Muscle layer of colon (tissue), 2 donors: ENCODE results near the gene ITSN1.
"Not testable (repeated sequence)": the region's sequence is repeated elsewhere in the genome, so short reads cannot be mapped to it uniquely, and the experiment has no call there.

ENCODE experiments used
- H3K27ac ChIP-seq: one replicate; pipeline ENCODE4 v1.7.0; 2013; ENCODE audit warnings: low read depth, mild to moderate bottlenecking, low read length, moderate library complexity
- H3K27me3 ChIP-seq, 2 donors: one replicate each; pipeline ENCODE4 v1.7.0; 2013; ENCODE audit warnings: low read length in 2 of 2, mild to moderate bottlenecking in 2 of 2; ENCODE audit not compliant: insufficient read depth in 2 of 2, control insufficient read depth in 1 of 2
- H3K36me3 ChIP-seq: one replicate; pipeline ENCODE4 v1.7.0; 2013; ENCODE audit warnings: mild to moderate bottlenecking, low read length; ENCODE audit not compliant: insufficient read depth
- H3K4me1 ChIP-seq: one replicate; pipeline ENCODE4 v1.7.0; 2013; ENCODE audit warnings: mild to moderate bottlenecking, low read length; ENCODE audit not compliant: insufficient read depth
- H3K4me3 ChIP-seq, 2 donors: one replicate each; pipeline ENCODE4 v1.7.0; 2013; ENCODE audit warnings: low read length in 2 of 2, low read depth in 1 of 2, mild to moderate bottlenecking in 1 of 2, moderate library complexity in 1 of 2
- H3K9ac ChIP-seq: one replicate; pipeline ENCODE4 v1.7.0; 2013; ENCODE audit warnings: low read length
- H3K9me3 ChIP-seq: one replicate; pipeline ENCODE4 v1.7.0; 2013; ENCODE audit warnings: mild to moderate bottlenecking, low read length
- donor health status: abdominal sarcoma.
- donor health status: Adenocarcinoma of cecum.

The ITSN1 gene

GRCh38 chr21:33667636-33668035 is 25.3 kb downstream of the ITSN1 start:
- Histone ChIP-seq H3K4me3 (no peak overlapping the region), H3K9ac (no peak overlapping the region), H3K36me3 (no peaks in the 10 kb centered on the region)

GRCh38 chr21:33668180-33668579 is 25.9 kb downstream of the ITSN1 start:
- no peaks in the 10 kb centered on the region for H3K36me3 ChIP-seq
- no peak overlapping the region for H3K9ac ChIP-seq
- H3K27ac ChIP-seq: no peak overlapping the region
- no peaks in the 10 kb centered on the region for H3K27me3 ChIP-seq
- H3K9me3 ChIP-seq: no peaks in the 10 kb centered on the region
- no peak overlapping the region for H3K4me3 ChIP-seq
- peaks cover 6% of the 10 kb centered on the region for H3K4me1 ChIP-seq

More at GRCh38 chr21:33667636-33668035, 25.3 kb downstream of the ITSN1 start:
- Histone ChIP-seq H3K27ac (no peak overlapping the region), H3K27me3 (no peaks in the 10 kb centered on the region), H3K4me1 (peaks cover 6% of the 10 kb centered on the region), H3K9me3 (no peaks in the 10 kb centered on the region)

GRCh38 chr21:33668620-33669019 is 26.3 kb downstream of the ITSN1 start:
- Histone ChIP-seq H3K36me3 (no peaks in the 10 kb centered on the region), H3K9ac (no peak overlapping the region), H3K4me1 (peaks cover 6% of the 10 kb centered on the region), H3K9me3 (no peaks in the 10 kb centered on the region), H3K27me3 (no peaks in the 10 kb centered on the region), H3K4me3 (no peak overlapping the region), H3K27ac (no peak overlapping the region)

GRCh38 chr21:33670076-33670978 is 28.0 kb downstream of the ITSN1 start:
- Histone ChIP-seq H3K4me1 (peaks cover 6% of the 10 kb centered on the region), H3K27ac (no peak overlapping the region), H3K9ac (no peak overlapping the region), H3K4me3 (no peak overlapping the region), H3K36me3 (no peaks in the 10 kb centered on the region), H3K9me3 (no peaks in the 10 kb centered on the region), H3K27me3 (no peaks in the 10 kb centered on the region)

GRCh38 chr21:33673473-33673872 is 31.2 kb downstream of the ITSN1 start:
- H3K9ac ChIP-seq: no peak overlapping the region
- H3K36me3 ChIP-seq: no peaks in the 10 kb centered on the region
- H3K9me3 ChIP-seq: no peaks in the 10 kb centered on the region
- H3K4me3 ChIP-seq: no peak overlapping the region
- H3K27me3 ChIP-seq: no peaks in the 10 kb centered on the region
- H3K4me1 ChIP-seq: no peaks in the 10 kb centered on the region
- no peak overlapping the region for H3K27ac ChIP-seq

GRCh38 chr21:33674226-33674625 is 31.9 kb downstream of the ITSN1 start:
- Histone ChIP-seq H3K4me1 (no peaks in the 10 kb centered on the region), H3K27me3 (no peaks in the 10 kb centered on the region), H3K4me3 (no peak overlapping the region), H3K9me3 (no peaks in the 10 kb centered on the region), H3K36me3 (no peaks in the 10 kb centered on the region), H3K27ac (no peak overlapping the region), H3K9ac (no peak overlapping the region)

- H3K9ac ChIP-seq, H3K27me3 ChIP-seq, H3K36me3 ChIP-seq, H3K9me3 ChIP-seq, H3K4me3 ChIP-seq, H3K4me1 ChIP-seq, H3K27ac ChIP-seq: not testable (repeated sequence)
Measured at GRCh38 chr21:33676666-33677065, 34.4 kb downstream of the ITSN1 start.

GRCh38 chr21:33677450-33677849 is 35.1 kb downstream of the ITSN1 start:
- Histone ChIP-seq H3K27me3 (no peaks in the 10 kb centered on the region), H3K36me3 (no peaks in the 10 kb centered on the region), H3K4me1 (no peaks in the 10 kb centered on the region), H3K9ac (no peak overlapping the region), H3K27ac (no peak overlapping the region), H3K4me3 (no peak overlapping the region), H3K9me3 (no peaks in the 10 kb centered on the region)

- Histone ChIP-seq H3K9me3 (no peaks in the 10 kb centered on the region), H3K27ac (no peak overlapping the region), H3K36me3 (no peaks in the 10 kb centered on the region), H3K27me3 (no peaks in the 10 kb centered on the region), H3K9ac (no peak overlapping the region), H3K4me3 (no peak overlapping the region), H3K4me1 (peaks cover 28% of the 10 kb centered on the region)
Measured at GRCh38 chr21:33680870-33681269, 38.6 kb downstream of the ITSN1 start.

- Histone ChIP-seq H3K9ac (no peak overlapping the region), H3K9me3 (no peaks in the 10 kb centered on the region), H3K4me3 (no peak overlapping the region), H3K27me3 (no peaks in the 10 kb centered on the region), H3K27ac (no peak overlapping the region), H3K36me3 (no peaks in the 10 kb centered on the region), H3K4me1 (peaks cover 44% of the 10 kb centered on the region)
Measured at GRCh38 chr21:33682992-33683627, 40.8 kb downstream of the ITSN1 start.

GRCh38 chr21:33684068-33684467 is 41.8 kb downstream of the ITSN1 start:
- Histone ChIP-seq H3K27ac (no peak overlapping the region), H3K9ac (no peak overlapping the region), H3K4me3 (no peak overlapping the region), H3K27me3 (no peaks in the 10 kb centered on the region), H3K4me1 (peaks cover 44% of the 10 kb centered on the region), H3K9me3 (no peaks in the 10 kb centered on the region), H3K36me3 (no peaks in the 10 kb centered on the region)
